ENCODE data around the gene LMO7. TPM values are rescaled to one million over a fixed set of nuclear protein-coding genes. Genes with fewer than 3 reads are reported as not detected.

LMO7 gene
- 12.3 and 20.1 TPM in 2 replicates for total RNA-seq

DNA sequence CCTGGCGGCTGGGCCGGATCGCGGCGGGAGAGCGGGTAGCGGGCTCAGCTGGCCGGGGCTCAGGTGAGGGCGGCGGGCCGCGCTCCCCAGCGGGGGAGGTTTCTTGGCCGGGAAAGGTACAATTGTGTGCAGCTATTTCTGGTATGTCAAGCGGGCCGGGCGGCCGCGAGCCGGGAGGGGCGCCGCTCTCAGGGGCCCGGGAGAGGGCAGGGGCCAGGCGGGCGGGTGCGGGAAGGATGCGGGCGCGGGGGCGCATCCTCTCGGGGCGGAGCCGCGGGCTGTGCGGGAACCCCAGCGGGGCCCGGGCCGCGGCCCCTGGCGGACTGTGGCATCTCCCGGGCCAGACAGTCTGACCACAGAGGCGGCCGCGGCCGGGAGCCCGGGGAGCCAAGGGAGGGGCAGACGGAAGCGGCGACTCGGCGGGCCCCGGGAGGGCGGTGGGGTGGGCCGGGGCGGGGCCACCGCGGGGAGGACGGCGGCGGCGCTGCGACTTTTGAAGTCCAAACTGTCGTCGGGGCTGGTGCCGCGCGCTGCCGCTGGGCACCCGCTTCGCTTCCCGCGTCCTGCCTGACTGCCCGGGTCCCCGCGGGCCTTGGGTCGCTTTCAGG, at the start of gene LMO7:
Gene LMO7, plus strand, starts transcription at position 503 of the 608 bp plus-strand sequence. CDS start 328 bp downstream, outside the sequence.
- Histone ChIP-seq H3K36me3 (ENCODE audit: control insufficient read depth, insufficient read depth, low read length) (no peaks in the 10 kb centered on the region), H3K27me3 (ENCODE audit: control insufficient read depth, insufficient read depth, low read length) (no peaks in the 10 kb centered on the region), H3K4me3 (ENCODE audit: low read depth, low read length) (peak within 1 kb of the TSS; percentile 57)
- DNase-seq (ENCODE audit: low read depth) = no peak
- TF ChIP-seq CTCF (IDR thresholded peaks at IDR 0.05; ENCODE audit: insufficient read depth, low read length, poor library complexity, severe bottlenecking) = no peak

- Histone ChIP-seq H3K4me3 (ENCODE audit: low read depth, low read length) (no peak overlapping the region), H3K27me3 (ENCODE audit: control insufficient read depth, insufficient read depth, low read length) (no peaks in the 10 kb centered on the region), H3K36me3 (ENCODE audit: control insufficient read depth, insufficient read depth, low read length) (peaks cover 1% of the 10 kb centered on the region)
- DNase-seq (ENCODE audit: low read depth) = no peak
- TF ChIP-seq CTCF (IDR thresholded peaks at IDR 0.05; ENCODE audit: insufficient read depth, low read length, poor library complexity, severe bottlenecking) = no peak
These were observed 48.5 kb upstream of the LMO7 start for GRCh38 chr13:75587679-75588078.

DNA sequence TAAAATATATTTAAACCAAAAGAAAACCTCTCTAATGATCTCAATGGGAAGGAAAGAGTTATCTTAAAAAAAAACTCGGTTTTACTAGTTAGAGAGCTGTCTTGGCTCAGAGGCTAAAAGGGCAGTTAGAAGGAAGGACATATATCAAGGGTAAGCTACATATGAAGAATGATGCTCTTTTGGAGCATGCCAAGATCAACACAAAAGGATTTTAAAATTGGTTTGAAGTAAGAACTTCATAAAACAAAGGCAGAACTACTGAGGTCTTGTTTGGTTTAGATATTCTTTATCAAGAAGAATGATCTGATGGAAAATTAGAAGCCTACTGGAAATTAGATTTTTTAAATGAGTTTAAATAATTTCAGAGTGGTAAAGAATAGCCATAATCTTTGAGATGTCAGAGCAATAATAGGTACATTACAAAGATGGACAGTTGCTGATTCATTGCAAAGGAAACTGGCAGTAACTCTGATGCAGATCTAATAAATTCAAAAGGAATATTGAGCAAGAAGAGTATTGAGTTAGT, 39.4 kb upstream of the LMO7 start:
- no peak for DNase-seq (ENCODE audit: low read depth)
- no peak for TF ChIP-seq CTCF (IDR thresholded peaks at IDR 0.05; ENCODE audit: insufficient read depth, low read length, poor library complexity, severe bottlenecking)

DNA sequence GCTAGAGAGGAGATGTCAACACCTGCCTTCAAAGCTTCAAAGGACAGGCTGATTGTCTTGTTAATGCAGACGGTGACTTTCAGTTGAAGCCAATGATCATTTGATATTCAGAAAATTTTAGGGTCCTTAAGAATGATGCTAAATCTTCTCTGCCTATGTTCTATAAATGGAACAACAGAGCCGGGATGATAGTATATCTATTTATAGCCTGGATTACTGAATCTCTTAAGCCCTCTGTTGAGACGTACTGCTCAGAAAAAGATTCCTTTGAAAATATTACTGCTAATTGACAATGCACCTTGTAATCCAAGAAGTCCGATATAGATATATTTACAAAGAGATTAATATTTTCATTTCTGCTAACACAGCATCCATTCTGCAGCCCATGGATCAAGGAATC, 35.8 kb upstream of the LMO7 start:
- no peak for DNase-seq (ENCODE audit: low read depth)
- Histone ChIP-seq H3K27me3 (ENCODE audit: control insufficient read depth, insufficient read depth, low read length) (no peaks in the 10 kb centered on the region), H3K4me3 (ENCODE audit: low read depth, low read length) (no peak overlapping the region), H3K36me3 (ENCODE audit: control insufficient read depth, insufficient read depth, low read length) (no peaks in the 10 kb centered on the region)
- TF ChIP-seq CTCF (IDR thresholded peaks at IDR 0.05; ENCODE audit: insufficient read depth, low read length, poor library complexity, severe bottlenecking) = no peak

More for the DNA sequence above, 39.4 kb upstream of the LMO7 start:
- Histone ChIP-seq H3K4me3 (ENCODE audit: low read depth, low read length) (no peak overlapping the region), H3K36me3 (ENCODE audit: control insufficient read depth, insufficient read depth, low read length) (no peaks in the 10 kb centered on the region), H3K27me3 (ENCODE audit: control insufficient read depth, insufficient read depth, low read length) (no peaks in the 10 kb centered on the region)

DNA sequence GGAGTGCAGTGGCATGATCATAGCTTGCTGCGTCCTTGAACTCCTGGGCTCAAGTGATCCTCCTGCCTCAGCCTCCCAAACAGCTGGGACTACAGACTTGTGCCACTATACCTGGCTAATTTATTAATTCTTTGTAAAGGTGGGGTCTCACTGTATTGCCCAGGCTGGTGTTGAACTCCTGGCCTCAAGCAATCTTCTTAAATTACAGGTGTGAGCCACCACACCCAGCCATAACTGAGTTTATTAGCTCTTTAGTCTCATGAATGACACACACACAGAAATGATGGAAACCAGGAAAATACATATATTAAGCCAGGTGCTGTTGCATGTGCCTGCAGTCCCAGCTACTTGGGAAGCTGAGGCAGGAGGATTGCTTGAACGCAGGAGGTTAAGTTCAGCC, 33.1 kb upstream of the LMO7 start:
- no peak overlapping the region for H3K4me3 ChIP-seq (ENCODE audit: low read depth, low read length)
- TF ChIP-seq CTCF (IDR thresholded peaks at IDR 0.05; ENCODE audit: insufficient read depth, low read length, poor library complexity, severe bottlenecking) = no peak
- DNase-seq (ENCODE audit: low read depth) = no peak
- no peaks in the 10 kb centered on the region for H3K27me3 ChIP-seq (ENCODE audit: control insufficient read depth, insufficient read depth, low read length)
- no peaks in the 10 kb centered on the region for H3K36me3 ChIP-seq (ENCODE audit: control insufficient read depth, insufficient read depth, low read length)

GRCh38 chr13:75607447-75607846, 28.7 kb upstream of the LMO7 start:
- Histone ChIP-seq H3K27me3 (ENCODE audit: control insufficient read depth, insufficient read depth, low read length) (no peaks in the 10 kb centered on the region), H3K36me3 (ENCODE audit: control insufficient read depth, insufficient read depth, low read length) (no peaks in the 10 kb centered on the region)
- DNase-seq (ENCODE audit: low read depth) = no peak

More at GRCh38 chr13:75607447-75607846, 28.7 kb upstream of the LMO7 start:
- no peak for TF ChIP-seq CTCF (IDR thresholded peaks at IDR 0.05; ENCODE audit: insufficient read depth, low read length, poor library complexity, severe bottlenecking)
- no peak overlapping the region for H3K4me3 ChIP-seq (ENCODE audit: low read depth, low read length)

All from kidney epithelial cell (primary cell).